Measurements from ENCODE around the gene NUBP2.

GRCh38 chr16:1740234-1740633, 42.5 kb upstream of the NUBP2 start:
- TF ChIP-seq SMAD4 (CRISPR knock-in tag; IDR thresholded peaks at IDR 0.05) = no peak
- TF ChIP-seq CTCF (IDR thresholded peaks at IDR 0.05) = no peak
- TF ChIP-seq USF2 (CRISPR knock-in tag; IDR thresholded peaks at IDR 0.05) = no peak
